Liver (tissue), 9 donors: ENCODE measurements around the gene CD80. TPM values are rescaled to one million over a fixed set of nuclear protein-coding genes. Genes with fewer than 3 reads are reported as not detected.

Source experiments
- DNase-seq: peaks from one replicate; pipeline ENCODE4 v3.0.0-alpha.2; 2017; ENCODE audit warnings: low spot score
- H3K27ac ChIP-seq, 2 donors: one replicate each; pipeline ENCODE4 v1.7.0; 2013; ENCODE audit warnings: inconsistent platforms in 2 of 2, low read length in 2 of 2, control low read depth in 1 of 2, low read depth in 1 of 2, mild to moderate bottlenecking in 1 of 2
- H3K27me3 ChIP-seq, 4 donors: one replicate each; pipeline versions ENCODE4 v1.6.1 to v1.7.0; 2013; ENCODE audit warnings: low read length in 3 of 4, inconsistent platforms in 1 of 4, mild to moderate bottlenecking in 1 of 4, moderate library complexity in 1 of 4; ENCODE audit not compliant: control insufficient read depth in 4 of 4, insufficient read depth in 4 of 4
- H3K36me3 ChIP-seq, 4 donors: one replicate each; pipeline versions ENCODE4 v1.6.1 to v1.7.0; 2013; ENCODE audit warnings: low read length in 3 of 4, mild to moderate bottlenecking in 3 of 4, low read depth in 1 of 4, moderate library complexity in 1 of 4; ENCODE audit not compliant: control insufficient read depth in 4 of 4, insufficient read depth in 3 of 4
- H3K4me1 ChIP-seq, 4 donors: one replicate each; pipeline versions ENCODE4 v1.6.1 to v1.7.0; 2013; ENCODE audit warnings: low read length in 3 of 4, mild to moderate bottlenecking in 3 of 4, moderate library complexity in 1 of 4; ENCODE audit not compliant: control insufficient read depth in 4 of 4, insufficient read depth in 4 of 4
- H3K4me3 ChIP-seq, 3 donors: one replicate each; pipeline versions ENCODE4 v1.6.1 to v1.7.0; 2013; ENCODE audit warnings: low read length in 3 of 3, control low read depth in 1 of 3, low read depth in 1 of 3, mild to moderate bottlenecking in 1 of 3
- H3K9ac ChIP-seq, 2 donors: one replicate each; pipeline ENCODE4 v1.7.0; 2013; ENCODE audit warnings: low read length in 2 of 2, mild to moderate bottlenecking in 2 of 2, moderate library complexity in 2 of 2, control low read depth in 1 of 2, low read depth in 1 of 2
- H3K9me3 ChIP-seq, 4 donors: one replicate each; pipeline versions ENCODE4 v1.6.1 to v1.7.0; 2013; ENCODE audit warnings: low read length in 3 of 4; ENCODE audit not compliant: control insufficient read depth in 4 of 4
- CTCF ChIP-seq: fragments of 150-350 bp; IDR thresholded peaks from 2 replicates; pipeline ENCODE4 v1.5.1; 2017; ENCODE audit warnings: improper control_type of control experiment, low read depth, low read length; ENCODE audit not compliant: missing input control
- EGR1 ChIP-seq, 2 donors: IDR thresholded peaks; 2 replicates each; pipeline ENCODE4 v1.6.1; 2016 to 2018; ENCODE audit warnings: antibody characterized with exemption in 2 of 2, low read depth in 2 of 2
- FOXA1 ChIP-seq: IDR thresholded peaks from 2 replicates; pipeline ENCODE4 v1.6.1; 2016; ENCODE audit warnings: antibody characterized with exemption
- FOXA2 ChIP-seq: IDR thresholded peaks from 2 replicates; pipeline ENCODE4 v1.6.1; 2016; ENCODE audit warnings: antibody characterized with exemption
- GABPA ChIP-seq, 2 donors: IDR thresholded peaks in 1 of 2; conservative IDR thresholded peaks in 1 of 2; 2 replicates each; pipeline ENCODE4 v1.6.1; 2016; ENCODE audit warnings: antibody characterized with exemption in 2 of 2, mild to moderate bottlenecking in 1 of 2, moderate library complexity in 1 of 2
- HNF4A ChIP-seq, 2 donors: conservative IDR thresholded peaks; 2 replicates each; pipeline ENCODE4 v1.6.1; 2016; ENCODE audit warnings: antibody characterized with exemption in 2 of 2, mild to moderate bottlenecking in 2 of 2
- JUND ChIP-seq, 2 donors: IDR thresholded peaks; 2 replicates each; pipeline ENCODE4 v1.6.1; 2016; ENCODE audit warnings: antibody characterized with exemption in 2 of 2
- NR2F2 ChIP-seq: IDR thresholded peaks from 2 replicates; pipeline ENCODE4 v1.6.1; 2016; ENCODE audit warnings: antibody characterized with exemption
- RAD21 ChIP-seq, 2 donors: IDR thresholded peaks; 2 replicates each; pipeline ENCODE4 v1.6.1; 2016; ENCODE audit warnings: antibody characterized with exemption in 2 of 2, mild to moderate bottlenecking in 2 of 2
- RXRA ChIP-seq, 2 donors: IDR thresholded peaks; 2 replicates each; pipeline ENCODE4 v1.6.1; 2017 to 2018; ENCODE audit warnings: antibody characterized with exemption in 2 of 2, mild to moderate bottlenecking in 1 of 2
- SP1 ChIP-seq: IDR thresholded peaks from 2 replicates; pipeline ENCODE4 v1.6.1; 2018; ENCODE audit warnings: antibody characterized with exemption, mild to moderate bottlenecking
- TAF1 ChIP-seq: conservative IDR thresholded peaks from 2 replicates; pipeline ENCODE4 v1.6.1; 2016; ENCODE audit warnings: antibody characterized with exemption, mild to moderate bottlenecking
- YY1 ChIP-seq: IDR thresholded peaks from 2 replicates; pipeline ENCODE4 v1.6.1; 2016; ENCODE audit warnings: antibody characterized with exemption, mild to moderate bottlenecking
- WGBS: extraction: QIAGEN DNeasy Blood & Tissue Kit; methylation state at CpG from one replicate; pipeline ENCODE4 v1.1.7; 2013; 5-methylcytosine and 5-hydroxymethylcytosine counted together
- polyA plus RNA-seq, 2 donors: library from polyadenylated mRNA; stranded (reverse) in 1 of 2; unstranded in 1 of 2; fragments of 200-250 nt in 1 of 2; fragments of >200 nt in 1 of 2; fragmentation: Nextera tagmentation in 1 of 2; extraction: Ambion mirVana in 1 of 2; gene quantifications; one replicate each; pipeline versions ENCODE4 v1.2.1 to v1.2.3, GENCODE V29; 2013 to 2015
- total RNA-seq, 2 donors: library from RNA; depleted of rRNA; stranded (reverse); fragments of >200 nt; gene quantifications; one replicate each; pipeline ENCODE4 v1.2.3, GENCODE V29; 2014
- TF ChIP-seq, protein P1 (sequence below): IDR thresholded peaks from 2 replicates; pipeline ENCODE4 v1.6.1; 2016; ENCODE audit warnings: antibody characterized with exemption
- TF ChIP-seq, protein P2 (sequence below): IDR thresholded peaks from 2 replicates; pipeline ENCODE4 v1.6.1; 2016; ENCODE audit warnings: antibody characterized with exemption
- TF ChIP-seq, protein P3 (sequence below): IDR thresholded peaks from 2 replicates; pipeline ENCODE4 v1.6.1; 2016; ENCODE audit warnings: antibody characterized with exemption
- TF ChIP-seq, protein P4 (sequence below): IDR thresholded peaks from 2 replicates; pipeline ENCODE4 v1.6.1; 2016; ENCODE audit warnings: antibody characterized with exemption, mild to moderate bottlenecking
- donor health status: healthy.
- donor health status: healthy.
- donor health status: healthy.
- donor health status: healthy.
- donor health status: healthy.

Gene CD80
- total and polyA plus RNA-seq, 4 donors = 0.21 to 1.5 (median 0.61) TPM

DNA sequence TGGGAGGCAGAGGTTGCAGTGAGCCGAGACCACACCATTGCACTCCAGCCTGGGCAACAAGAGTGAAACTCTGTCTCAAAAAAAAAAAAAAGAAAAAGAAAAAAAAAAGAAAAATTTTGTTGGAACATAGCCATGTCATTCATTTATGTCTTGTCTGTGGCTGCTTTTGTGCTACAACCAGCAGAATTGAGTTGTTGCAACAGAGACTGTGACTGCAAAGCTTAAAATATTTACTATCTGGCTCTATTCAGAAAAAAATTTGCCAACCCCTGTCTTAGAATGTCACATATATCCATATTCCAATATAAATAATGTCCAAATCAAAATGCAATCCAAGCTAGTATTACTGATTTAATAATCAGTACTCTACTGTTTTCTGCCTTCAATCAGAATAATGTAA is 25.1 kb downstream of the CD80 start:
- no peak overlapping the region for H3K9ac ChIP-seq
- DNase-seq = no peak
- no peaks in the 10 kb centered on the region for H3K9me3 ChIP-seq
- 100% methylated on average over 1 of the region's 1 CpG for WGBS
- H3K27ac ChIP-seq = no peak overlapping the region
- H3K4me3 ChIP-seq = no peak overlapping the region
- no peaks in the 10 kb centered on the region for H3K27me3 ChIP-seq
- no peak for TF ChIP-seq RAD21 (IDR thresholded peaks at IDR 0.05)
- TF ChIP-seq FOXA2 = no peak
- no peak for TF ChIP-seq HNF4A (conservative IDR thresholded peaks at IDR 0.05)
- TF ChIP-seq, protein P1, sequence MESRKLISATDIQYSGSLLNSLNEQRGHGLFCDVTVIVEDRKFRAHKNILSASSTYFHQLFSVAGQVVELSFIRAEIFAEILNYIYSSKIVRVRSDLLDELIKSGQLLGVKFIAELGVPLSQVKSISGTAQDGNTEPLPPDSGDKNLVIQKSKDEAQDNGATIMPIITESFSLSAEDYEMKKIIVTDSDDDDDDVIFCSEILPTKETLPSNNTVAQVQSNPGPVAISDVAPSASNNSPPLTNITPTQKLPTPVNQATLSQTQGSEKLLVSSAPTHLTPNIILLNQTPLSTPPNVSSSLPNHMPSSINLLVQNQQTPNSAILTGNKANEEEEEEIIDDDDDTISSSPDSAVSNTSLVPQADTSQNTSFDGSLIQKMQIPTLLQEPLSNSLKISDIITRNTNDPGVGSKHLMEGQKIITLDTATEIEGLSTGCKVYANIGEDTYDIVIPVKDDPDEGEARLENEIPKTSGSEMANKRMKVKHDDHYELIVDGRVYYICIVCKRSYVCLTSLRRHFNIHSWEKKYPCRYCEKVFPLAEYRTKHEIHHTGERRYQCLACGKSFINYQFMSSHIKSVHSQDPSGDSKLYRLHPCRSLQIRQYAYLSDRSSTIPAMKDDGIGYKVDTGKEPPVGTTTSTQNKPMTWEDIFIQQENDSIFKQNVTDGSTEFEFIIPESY = no peak
- no peak for TF ChIP-seq TAF1
- TF ChIP-seq JUND (IDR thresholded peaks at IDR 0.05) = no peak
- TF ChIP-seq SP1 = no peak
- TF ChIP-seq, protein P2, sequence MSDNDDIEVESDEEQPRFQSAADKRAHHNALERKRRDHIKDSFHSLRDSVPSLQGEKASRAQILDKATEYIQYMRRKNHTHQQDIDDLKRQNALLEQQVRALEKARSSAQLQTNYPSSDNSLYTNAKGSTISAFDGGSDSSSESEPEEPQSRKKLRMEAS = no peak
- no peak for TF ChIP-seq EGR1 (IDR thresholded peaks at IDR 0.05; ENCODE audit: low read depth in 2 of 2)
- TF ChIP-seq CTCF = no peak
- TF ChIP-seq, protein P3, sequence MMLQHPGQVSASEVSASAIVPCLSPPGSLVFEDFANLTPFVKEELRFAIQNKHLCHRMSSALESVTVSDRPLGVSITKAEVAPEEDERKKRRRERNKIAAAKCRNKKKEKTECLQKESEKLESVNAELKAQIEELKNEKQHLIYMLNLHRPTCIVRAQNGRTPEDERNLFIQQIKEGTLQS = no peak
- TF ChIP-seq YY1 = no peak
- TF ChIP-seq FOXA1 = no peak
- no peak for TF ChIP-seq NR2F2
- no peak for TF ChIP-seq GABPA (IDR thresholded peaks at IDR 0.05 in 1 of 2, conservative IDR thresholded peaks at IDR 0.05 in 1 of 2)
- TF ChIP-seq, protein P4, sequence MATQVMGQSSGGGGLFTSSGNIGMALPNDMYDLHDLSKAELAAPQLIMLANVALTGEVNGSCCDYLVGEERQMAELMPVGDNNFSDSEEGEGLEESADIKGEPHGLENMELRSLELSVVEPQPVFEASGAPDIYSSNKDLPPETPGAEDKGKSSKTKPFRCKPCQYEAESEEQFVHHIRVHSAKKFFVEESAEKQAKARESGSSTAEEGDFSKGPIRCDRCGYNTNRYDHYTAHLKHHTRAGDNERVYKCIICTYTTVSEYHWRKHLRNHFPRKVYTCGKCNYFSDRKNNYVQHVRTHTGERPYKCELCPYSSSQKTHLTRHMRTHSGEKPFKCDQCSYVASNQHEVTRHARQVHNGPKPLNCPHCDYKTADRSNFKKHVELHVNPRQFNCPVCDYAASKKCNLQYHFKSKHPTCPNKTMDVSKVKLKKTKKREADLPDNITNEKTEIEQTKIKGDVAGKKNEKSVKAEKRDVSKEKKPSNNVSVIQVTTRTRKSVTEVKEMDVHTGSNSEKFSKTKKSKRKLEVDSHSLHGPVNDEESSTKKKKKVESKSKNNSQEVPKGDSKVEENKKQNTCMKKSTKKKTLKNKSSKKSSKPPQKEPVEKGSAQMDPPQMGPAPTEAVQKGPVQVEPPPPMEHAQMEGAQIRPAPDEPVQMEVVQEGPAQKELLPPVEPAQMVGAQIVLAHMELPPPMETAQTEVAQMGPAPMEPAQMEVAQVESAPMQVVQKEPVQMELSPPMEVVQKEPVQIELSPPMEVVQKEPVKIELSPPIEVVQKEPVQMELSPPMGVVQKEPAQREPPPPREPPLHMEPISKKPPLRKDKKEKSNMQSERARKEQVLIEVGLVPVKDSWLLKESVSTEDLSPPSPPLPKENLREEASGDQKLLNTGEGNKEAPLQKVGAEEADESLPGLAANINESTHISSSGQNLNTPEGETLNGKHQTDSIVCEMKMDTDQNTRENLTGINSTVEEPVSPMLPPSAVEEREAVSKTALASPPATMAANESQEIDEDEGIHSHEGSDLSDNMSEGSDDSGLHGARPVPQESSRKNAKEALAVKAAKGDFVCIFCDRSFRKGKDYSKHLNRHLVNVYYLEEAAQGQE = no peak
- H3K36me3 ChIP-seq = no peaks in the 10 kb centered on the region
- no peaks in the 10 kb centered on the region for H3K4me1 ChIP-seq

DNA sequence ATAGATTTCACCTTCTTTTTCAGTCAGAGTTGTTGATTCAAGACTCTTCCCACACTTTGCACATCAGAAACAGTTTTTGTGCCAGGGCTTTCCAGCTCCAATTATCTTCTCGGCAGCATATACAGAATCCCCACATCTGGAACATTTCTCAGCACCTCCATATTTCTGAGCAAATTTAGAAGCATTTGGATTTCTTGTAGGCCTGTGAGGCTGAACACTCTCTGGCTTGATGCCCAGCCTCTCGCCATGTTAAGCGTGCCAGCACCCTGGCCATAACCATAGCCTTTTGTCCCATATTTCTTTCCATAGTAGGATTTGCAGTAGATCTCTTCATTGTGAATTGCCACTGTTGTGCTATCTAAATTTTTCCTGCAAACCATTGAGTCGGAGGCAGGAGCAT is 28.3 kb downstream of the CD80 start:
- H3K9ac ChIP-seq = no peak overlapping the region
- DNase-seq = no peak
- no peak overlapping the region for H3K27ac ChIP-seq
- TF ChIP-seq FOXA2 = no peak
- no peak for TF ChIP-seq RAD21 (IDR thresholded peaks at IDR 0.05)
- no peak for TF ChIP-seq SP1
- no peak for TF ChIP-seq YY1
- no peak for TF ChIP-seq RXRA (IDR thresholded peaks at IDR 0.05)
- TF ChIP-seq HNF4A (conservative IDR thresholded peaks at IDR 0.05) = no peak
- no peaks in the 10 kb centered on the region for H3K27me3 ChIP-seq
- H3K36me3 ChIP-seq = peaks cover 0 to 2% (median 0%) of the 10 kb centered on the region in 4 donors
- H3K9me3 ChIP-seq = no peaks in the 10 kb centered on the region
- no peaks in the 10 kb centered on the region for H3K4me1 ChIP-seq
- 98% methylated on average over 4 of the region's 4 CpGs for WGBS
- no peak overlapping the region for H3K4me3 ChIP-seq
